ENCODE data around the gene ATP4B. TPM values are rescaled to one million over a fixed set of nuclear protein-coding genes. Genes with fewer than 3 reads are reported as not detected.
"Not testable (repeated sequence)": the region's sequence is repeated elsewhere in the genome, so short reads cannot be mapped to it uniquely, and the experiment has no call there.

The ATP4B gene
- total and polyA plus RNA-seq, 7 experiments from 2014 or later: not detected

DNA sequence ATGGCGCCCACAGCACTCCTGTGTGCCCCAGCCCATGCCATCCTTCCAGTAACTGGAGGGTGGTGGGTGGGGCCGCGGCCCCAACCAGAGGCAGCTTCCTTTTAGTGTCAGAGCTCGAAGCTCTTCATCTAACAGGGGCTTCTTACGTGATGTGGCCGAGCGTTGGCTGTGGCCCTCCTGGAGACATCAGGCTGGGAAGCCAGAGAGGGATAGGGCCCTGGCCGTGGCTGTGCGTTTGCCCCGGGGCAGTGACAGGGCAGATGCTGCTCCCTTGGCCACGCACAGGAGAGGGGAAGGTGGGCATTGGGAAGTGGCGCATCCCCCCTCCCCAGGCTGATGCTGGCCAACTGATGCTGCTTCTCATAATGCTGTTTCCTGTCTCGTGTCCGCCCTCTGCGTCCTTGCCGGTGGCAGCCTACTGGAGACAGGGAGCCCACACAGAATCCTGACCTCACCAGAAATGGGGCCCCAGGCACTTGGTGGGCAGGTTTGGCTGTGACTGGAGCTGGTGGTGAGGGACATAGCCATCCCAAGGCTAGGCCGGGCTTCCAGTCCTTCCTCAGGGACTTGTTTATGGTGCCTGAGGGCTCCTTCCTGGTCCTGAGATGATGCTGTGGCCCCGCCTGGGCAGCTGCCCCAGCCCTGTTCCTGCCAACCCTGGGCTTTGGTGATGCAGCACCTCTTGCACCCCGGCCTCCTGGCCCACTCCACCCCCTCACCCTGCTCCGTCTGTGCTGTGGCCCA, 34.3 kb downstream of the ATP4B start:
- no peak overlapping the region for H3K27ac ChIP-seq (ENCODE audit: low read depth, low read length)
- no peaks in the 10 kb centered on the region for H3K27me3 Mint-ChIP-seq
- no peaks in the 10 kb centered on the region for H3K27me3 ChIP-seq (ENCODE audit: control insufficient read depth in 2 of 2, insufficient read depth in 2 of 2, low read length in 2 of 2)
- H3K4me1 Mint-ChIP-seq: peaks cover 0 to 17% (median 6%) of the 10 kb centered on the region in 7 donors
- intact Hi-C loops (cut with micrococcal nuclease): no loop called here
- H3K27ac Mint-ChIP-seq: no peak overlapping the region
- no peaks in the 10 kb centered on the region for H3K9me3 ChIP-seq (ENCODE audit: control insufficient read depth in 2 of 3, low read length in 3 of 3)
- ChIA-PET CTCF (no interaction called here), POLR2A (no interaction called here)
- H3K36me3 Mint-ChIP-seq: peaks cover 0 to 26% (median 6%) of the 10 kb centered on the region in 5 donors
- peaks cover 0 to 29% (median 0%) of the 10 kb centered on the region in 3 experiments for H3K36me3 ChIP-seq (ENCODE audit: control insufficient read depth in 2 of 3, insufficient read depth in 3 of 3, low read length in 3 of 3)
- peaks cover 0 to 3% (median 0%) of the 10 kb centered on the region in 11 donors for H3K9me3 Mint-ChIP-seq
- no peak overlapping the region for H3K4me3 ChIP-seq (ENCODE audit: low read length)
- H3K4me1 ChIP-seq (ENCODE audit: control insufficient read depth in 2 of 2, insufficient read depth in 2 of 2, low read length in 2 of 2): no peaks in the 10 kb centered on the region
- ATAC-seq: no peak
- no peak for DNase-seq
- no peak overlapping the region for H3K4me3 Mint-ChIP-seq

DNA sequence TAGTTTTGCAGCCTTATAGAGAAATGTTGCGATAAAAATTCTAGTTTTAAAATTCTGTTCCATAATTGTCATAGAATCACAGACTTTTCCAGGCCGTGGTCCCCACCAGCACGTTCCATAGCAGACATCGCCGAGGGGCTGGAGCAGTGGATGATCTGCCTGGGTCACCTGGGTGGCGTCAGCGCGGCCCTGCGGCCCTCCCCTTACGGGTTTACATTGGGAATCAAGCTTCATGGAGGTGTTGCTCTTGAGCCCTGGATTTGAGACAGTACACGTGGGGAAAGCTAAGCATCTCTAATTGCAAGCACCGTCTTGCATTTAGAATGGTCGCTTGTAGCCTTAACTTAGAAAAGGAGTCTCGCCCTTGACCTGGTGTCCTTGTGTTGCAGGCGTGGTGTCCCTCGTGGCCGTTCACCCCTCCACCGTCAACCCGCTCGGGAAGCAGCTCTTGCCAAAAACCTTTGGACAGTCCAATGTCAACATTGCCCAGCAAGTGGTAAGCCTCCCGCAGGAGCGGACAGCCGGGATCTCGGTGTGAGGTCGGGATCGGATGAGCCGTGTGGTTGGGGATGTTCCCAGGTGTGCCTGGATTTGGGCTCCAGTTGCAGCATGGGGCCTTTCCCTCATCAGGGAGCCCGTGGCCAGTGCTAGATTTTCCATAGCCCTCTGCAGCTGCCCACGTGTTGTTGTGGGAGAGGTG, 35.1 kb downstream of the ATP4B start:
- Histone ChIP-seq H3K36me3 (ENCODE audit: control insufficient read depth in 2 of 3, insufficient read depth in 3 of 3, low read length in 3 of 3) (peaks cover 0 to 29% (median 0%) of the 10 kb centered on the region in 3 experiments), H3K27ac (ENCODE audit: low read depth, low read length) (no peak overlapping the region), H3K4me1 (ENCODE audit: control insufficient read depth in 2 of 2, insufficient read depth in 2 of 2, low read length in 2 of 2) (no peaks in the 10 kb centered on the region), H3K4me3 (ENCODE audit: low read length) (no peak overlapping the region), H3K27me3 (ENCODE audit: control insufficient read depth in 2 of 2, insufficient read depth in 2 of 2, low read length in 2 of 2) (no peaks in the 10 kb centered on the region), H3K9me3 (ENCODE audit: control insufficient read depth in 2 of 3, low read length in 3 of 3) (no peaks in the 10 kb centered on the region)
- H3K27me3 Mint-ChIP-seq: no peaks in the 10 kb centered on the region
- intact Hi-C loops (cut with micrococcal nuclease): no loop called here
- no peak overlapping the region for H3K4me3 Mint-ChIP-seq
- peak overlapping the region in 1 of 9 donors; percentile 31 for H3K27ac Mint-ChIP-seq
- CTCF ChIA-PET: no interaction called here
- H3K36me3 Mint-ChIP-seq: peaks cover 0 to 25% (median 5%) of the 10 kb centered on the region in 5 donors
- H3K9me3 Mint-ChIP-seq: peaks cover 0 to 3% (median 0%) of the 10 kb centered on the region in 11 donors
- peaks cover 0 to 19% (median 5%) of the 10 kb centered on the region in 7 donors for H3K4me1 Mint-ChIP-seq
- DNase-seq: no peak
- POLR2A ChIA-PET: no interaction called here
- ATAC-seq: no peak

DNA sequence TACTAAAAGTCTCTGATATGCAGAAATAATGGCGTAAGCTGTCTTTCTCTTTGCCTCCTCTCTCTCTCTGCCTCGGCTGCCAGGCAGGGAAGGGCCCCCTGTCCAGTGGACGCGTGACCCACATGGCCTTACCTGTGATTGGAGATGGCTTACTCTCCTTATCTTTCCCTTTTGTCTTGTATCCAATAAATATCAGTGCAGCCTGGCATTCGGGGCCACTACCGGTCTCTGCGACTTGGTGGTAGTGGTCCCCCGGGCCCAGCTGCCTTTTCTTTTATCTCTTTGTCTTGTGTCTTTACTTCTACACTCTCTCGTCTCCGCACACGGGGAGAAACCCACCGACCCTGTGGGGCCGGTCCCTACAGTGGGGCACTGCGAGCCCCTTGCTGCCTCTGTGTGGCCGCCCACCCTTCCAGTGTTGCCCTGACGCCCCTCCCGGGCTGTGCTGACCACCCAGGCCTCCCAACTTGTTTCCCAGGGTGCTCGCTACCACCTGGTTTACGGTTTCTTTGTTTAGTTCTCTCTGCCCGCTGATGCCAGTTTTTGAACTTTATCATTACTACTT, 35.9 kb downstream of the ATP4B start:
- POLR2A ChIA-PET; H3K27me3 ChIP-seq (ENCODE audit: control insufficient read depth in 2 of 2, insufficient read depth in 2 of 2, low read length in 2 of 2); H3K4me1 ChIP-seq (ENCODE audit: control insufficient read depth in 2 of 2, insufficient read depth in 2 of 2, low read length in 2 of 2); H3K27ac ChIP-seq (ENCODE audit: low read depth, low read length); H3K27me3 Mint-ChIP-seq; H3K4me3 Mint-ChIP-seq; ATAC-seq; CTCF ChIA-PET; H3K9me3 Mint-ChIP-seq; H3K4me3 ChIP-seq (ENCODE audit: low read length); DNase-seq; intact Hi-C loops (cut with micrococcal nuclease); H3K9me3 ChIP-seq (ENCODE audit: control insufficient read depth in 2 of 3, low read length in 3 of 3): not testable (repeated sequence)
- H3K36me3 ChIP-seq (ENCODE audit: control insufficient read depth in 2 of 3, insufficient read depth in 3 of 3, low read length in 3 of 3): peaks cover 0 to 29% (median 0%) of the 10 kb centered on the region in 3 experiments
- Mint-ChIP-seq H3K27ac (peak overlapping the region in 6 of 9 donors; percentile 8 to 53 (median 44)), H3K4me1 (peaks cover 0 to 19% (median 5%) of the 10 kb centered on the region in 7 donors), H3K36me3 (peaks cover 0 to 25% (median 5%) of the 10 kb centered on the region in 5 donors)

DNA sequence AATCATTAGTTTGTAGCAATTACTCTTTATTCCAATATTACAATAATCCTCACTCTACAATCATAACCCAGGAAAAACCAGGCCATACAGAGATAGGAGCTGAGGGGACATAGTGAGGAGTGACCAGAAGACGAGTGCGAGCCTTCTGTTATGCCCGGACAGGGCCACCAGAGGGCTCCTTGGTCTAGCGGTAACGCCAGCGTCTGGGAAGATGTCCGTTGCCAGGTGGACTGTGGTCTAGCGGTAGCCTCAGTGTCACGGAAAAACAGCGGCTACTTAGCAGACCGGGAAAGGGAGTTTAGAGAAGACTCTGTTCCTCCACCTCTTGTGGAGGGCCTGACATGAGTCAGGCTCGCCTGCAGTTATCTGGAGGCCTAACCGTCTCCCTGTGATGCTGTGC, 36.5 kb downstream of the ATP4B start:
- ATAC-seq; H3K27me3 Mint-ChIP-seq; POLR2A ChIA-PET; H3K9me3 Mint-ChIP-seq; CTCF ChIA-PET; H3K27me3 ChIP-seq (ENCODE audit: control insufficient read depth in 2 of 2, insufficient read depth in 2 of 2, low read length in 2 of 2); H3K4me1 ChIP-seq (ENCODE audit: control insufficient read depth in 2 of 2, insufficient read depth in 2 of 2, low read length in 2 of 2); H3K9me3 ChIP-seq (ENCODE audit: control insufficient read depth in 2 of 3, low read length in 3 of 3); H3K27ac ChIP-seq (ENCODE audit: low read depth, low read length); H3K4me3 Mint-ChIP-seq; intact Hi-C loops (cut with micrococcal nuclease); H3K4me3 ChIP-seq (ENCODE audit: low read length); DNase-seq: not testable (repeated sequence)
- peaks cover 0 to 25% (median 0%) of the 10 kb centered on the region in 5 donors for H3K36me3 Mint-ChIP-seq
- H3K27ac Mint-ChIP-seq: peak overlapping the region in 3 of 9 donors; percentile 38 to 55 (median 51)
- peaks cover 0 to 24% (median 0%) of the 10 kb centered on the region in 3 experiments for H3K36me3 ChIP-seq (ENCODE audit: control insufficient read depth in 2 of 3, insufficient read depth in 3 of 3, low read length in 3 of 3)
- peaks cover 0 to 15% (median 7%) of the 10 kb centered on the region in 7 donors for H3K4me1 Mint-ChIP-seq

DNA sequence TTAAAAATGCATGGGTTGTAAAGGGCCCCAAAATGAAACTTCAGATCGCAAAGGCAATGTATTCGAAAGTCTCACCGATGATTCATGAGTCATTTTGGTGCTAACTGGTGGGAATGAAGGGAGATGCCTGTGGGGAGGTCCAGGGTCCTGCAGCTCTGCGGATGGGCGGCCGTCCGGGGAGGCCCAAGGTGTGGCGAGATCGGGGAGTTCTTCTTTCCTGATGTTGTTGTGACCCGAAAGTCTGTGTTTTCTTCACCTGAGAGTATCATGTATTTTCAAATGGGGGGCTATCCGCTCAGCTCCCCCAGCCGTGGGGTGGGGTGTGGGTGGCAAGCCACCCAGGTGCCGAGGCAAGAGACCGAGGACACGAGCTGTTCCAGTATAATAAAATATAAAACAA, 37.0 kb downstream of the ATP4B start:
- H3K27ac ChIP-seq (ENCODE audit: low read depth, low read length): no peak overlapping the region
- no peak overlapping the region for H3K4me3 ChIP-seq (ENCODE audit: low read length)
- Mint-ChIP-seq H3K27ac (peak overlapping the region in 4 of 9 donors; percentile 13 to 60 (median 46)), H3K36me3 (peaks cover 0 to 24% (median 0%) of the 10 kb centered on the region in 5 donors), H3K9me3 (peaks cover 0 to 3% (median 0%) of the 10 kb centered on the region in 11 donors), H3K4me1 (peaks cover 0 to 15% (median 7%) of the 10 kb centered on the region in 7 donors), H3K4me3 (no peak overlapping the region), H3K27me3 (no peaks in the 10 kb centered on the region)
- DNase-seq (no peak), ATAC-seq (no peak)
- ChIA-PET CTCF (no interaction called here), POLR2A (no interaction called here)
- no peaks in the 10 kb centered on the region for H3K9me3 ChIP-seq (ENCODE audit: control insufficient read depth in 2 of 3, low read length in 3 of 3)
- peaks cover 0 to 20% (median 0%) of the 10 kb centered on the region in 3 experiments for H3K36me3 ChIP-seq (ENCODE audit: control insufficient read depth in 2 of 3, insufficient read depth in 3 of 3, low read length in 3 of 3)
- H3K27me3 ChIP-seq (ENCODE audit: control insufficient read depth in 2 of 2, insufficient read depth in 2 of 2, low read length in 2 of 2): no peaks in the 10 kb centered on the region
- H3K4me1 ChIP-seq (ENCODE audit: control insufficient read depth in 2 of 2, insufficient read depth in 2 of 2, low read length in 2 of 2): no peaks in the 10 kb centered on the region
- intact Hi-C loops (cut with micrococcal nuclease): no loop called here

DNA sequence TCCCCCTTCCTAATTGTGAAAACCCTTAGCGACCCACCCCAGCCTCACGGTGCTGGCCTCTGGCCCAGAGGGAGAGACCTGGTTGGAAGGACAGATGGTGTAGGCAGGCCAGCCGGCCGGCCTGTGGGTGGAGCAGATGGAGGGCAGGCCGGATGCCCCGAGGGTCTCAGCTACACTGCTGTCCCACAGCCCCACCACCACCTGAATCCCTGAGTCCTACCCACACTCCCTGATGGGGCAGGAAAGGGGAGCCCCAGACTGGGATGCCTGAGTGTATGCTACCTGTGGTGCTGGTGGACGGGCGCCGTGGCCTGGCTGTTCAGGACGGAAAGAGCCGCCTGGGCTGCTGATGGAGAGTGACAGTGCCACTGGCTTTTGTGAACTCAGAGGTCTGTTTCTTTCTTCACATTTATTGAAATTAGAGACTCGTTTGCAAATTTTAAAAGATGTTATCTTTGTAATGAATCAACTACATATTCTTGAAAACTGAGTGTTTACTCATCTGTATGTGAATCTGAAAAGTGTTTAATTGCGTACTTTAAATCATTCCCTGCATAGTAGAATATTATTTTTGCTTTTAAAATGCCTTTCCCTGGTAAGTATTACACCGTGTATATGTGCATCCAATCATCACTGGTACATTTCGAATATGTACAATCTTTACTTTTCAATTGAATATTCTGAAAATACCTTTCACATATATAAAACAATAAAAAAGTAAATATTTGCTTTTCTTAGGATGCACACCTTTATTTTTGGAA, 37.8 kb downstream of the ATP4B start:
- POLR2A ChIA-PET: no interaction called here
- H3K4me3 ChIP-seq (ENCODE audit: low read length): no peak overlapping the region
- peaks cover 0 to 20% (median 0%) of the 10 kb centered on the region in 3 experiments for H3K36me3 ChIP-seq (ENCODE audit: control insufficient read depth in 2 of 3, insufficient read depth in 3 of 3, low read length in 3 of 3)
- no peak overlapping the region for H3K27ac ChIP-seq (ENCODE audit: low read depth, low read length)
- Mint-ChIP-seq H3K27ac (peak overlapping the region in 1 of 9 donors; percentile 22), H3K4me1 (peaks cover 0 to 15% (median 7%) of the 10 kb centered on the region in 7 donors), H3K27me3 (no peaks in the 10 kb centered on the region), H3K36me3 (peaks cover 0 to 18% (median 0%) of the 10 kb centered on the region in 5 donors), H3K4me3 (no peak overlapping the region), H3K9me3 (peaks cover 0 to 3% (median 0%) of the 10 kb centered on the region in 11 donors)
- no peak for ATAC-seq
- no peak for DNase-seq
- no peaks in the 10 kb centered on the region for H3K4me1 ChIP-seq (ENCODE audit: control insufficient read depth in 2 of 2, insufficient read depth in 2 of 2, low read length in 2 of 2)
- CTCF ChIA-PET: no interaction called here
- intact Hi-C loops (cut with micrococcal nuclease): no loop called here
- no peaks in the 10 kb centered on the region for H3K27me3 ChIP-seq (ENCODE audit: control insufficient read depth in 2 of 2, insufficient read depth in 2 of 2, low read length in 2 of 2)
- H3K9me3 ChIP-seq (ENCODE audit: control insufficient read depth in 2 of 3, low read length in 3 of 3): no peaks in the 10 kb centered on the region
